GM23338 (cell line): ENCODE results near the gene DUSP8.

Source experiments
- CREB1 ChIP-seq: fragments of 250-450 bp; sonication (Bioruptor Pico); IDR thresholded peaks from 2 replicates; pipeline ENCODE4 v1.5.0; 2020; ENCODE audit warnings: low read depth, mild to moderate bottlenecking, moderate library complexity
- EZH2 ChIP-seq: fragments of 200-600 bp; sonication (generic); IDR thresholded peaks from one replicate; pipeline ENCODE4 v1.8.0; 2017; ENCODE audit warnings: antibody characterized with exemption, mild to moderate bottlenecking, low read depth; ENCODE audit not compliant: unreplicated experiment
- EZH2phosphoT487 ChIP-seq: fragments of 200-600 bp; sonication (generic); IDR thresholded peaks from one replicate; pipeline ENCODE4 v1.8.1; 2018; ENCODE audit warnings: antibody characterized with exemption; ENCODE audit not compliant: unreplicated experiment
- TF ChIP-seq, protein P1 (sequence below), 2 experiments: fragments of 200-600 bp in 1 of 2; sonication (generic) in 1 of 2; conservative IDR thresholded peaks; 2 replicates each; pipeline versions ENCODE4 v1.5.1 to v1.6.1; 2016 to 2017; ENCODE audit warnings: antibody characterized with exemption in 2 of 2, low read depth in 2 of 2, mild to moderate bottlenecking in 2 of 2, moderate library complexity in 1 of 2

DNA sequence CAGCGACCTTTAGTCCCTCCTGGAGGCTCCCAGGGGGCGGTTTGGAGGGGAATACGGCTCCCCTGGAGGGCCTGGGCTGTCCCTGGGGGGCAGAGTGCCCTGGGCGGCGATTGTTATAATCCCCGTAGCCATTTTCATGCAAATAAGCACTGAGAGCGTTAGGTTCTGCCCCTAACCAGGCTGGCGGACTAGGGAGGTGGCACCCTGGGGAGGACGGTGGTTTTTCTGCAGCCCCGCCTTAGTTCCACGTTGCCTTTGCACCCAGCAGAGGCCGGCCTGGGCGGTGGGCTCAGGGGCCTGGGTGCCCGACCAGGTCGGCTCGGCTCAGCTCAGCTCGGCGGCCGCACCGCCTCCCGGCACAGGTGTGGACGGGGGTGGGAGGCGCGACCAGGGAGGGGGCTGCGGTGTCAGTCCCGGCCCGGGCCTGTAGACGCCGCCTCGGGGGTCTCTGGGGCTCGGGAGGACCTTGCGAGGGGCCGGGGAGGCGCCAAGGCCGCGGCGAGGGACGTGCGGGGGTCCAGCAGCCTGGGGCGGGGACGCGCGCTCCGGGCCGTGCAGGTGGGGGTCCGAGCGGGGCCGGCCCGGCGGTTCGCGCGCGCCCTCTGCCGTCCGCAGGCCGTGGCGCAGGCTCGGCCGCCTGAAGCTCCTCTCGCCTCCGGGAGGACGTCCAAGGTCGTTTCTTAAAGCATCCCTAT, 2.3 kb upstream of the DUSP8 start:
- TF ChIP-seq, protein P1, sequence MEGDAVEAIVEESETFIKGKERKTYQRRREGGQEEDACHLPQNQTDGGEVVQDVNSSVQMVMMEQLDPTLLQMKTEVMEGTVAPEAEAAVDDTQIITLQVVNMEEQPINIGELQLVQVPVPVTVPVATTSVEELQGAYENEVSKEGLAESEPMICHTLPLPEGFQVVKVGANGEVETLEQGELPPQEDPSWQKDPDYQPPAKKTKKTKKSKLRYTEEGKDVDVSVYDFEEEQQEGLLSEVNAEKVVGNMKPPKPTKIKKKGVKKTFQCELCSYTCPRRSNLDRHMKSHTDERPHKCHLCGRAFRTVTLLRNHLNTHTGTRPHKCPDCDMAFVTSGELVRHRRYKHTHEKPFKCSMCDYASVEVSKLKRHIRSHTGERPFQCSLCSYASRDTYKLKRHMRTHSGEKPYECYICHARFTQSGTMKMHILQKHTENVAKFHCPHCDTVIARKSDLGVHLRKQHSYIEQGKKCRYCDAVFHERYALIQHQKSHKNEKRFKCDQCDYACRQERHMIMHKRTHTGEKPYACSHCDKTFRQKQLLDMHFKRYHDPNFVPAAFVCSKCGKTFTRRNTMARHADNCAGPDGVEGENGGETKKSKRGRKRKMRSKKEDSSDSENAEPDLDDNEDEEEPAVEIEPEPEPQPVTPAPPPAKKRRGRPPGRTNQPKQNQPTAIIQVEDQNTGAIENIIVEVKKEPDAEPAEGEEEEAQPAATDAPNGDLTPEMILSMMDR (conservative IDR thresholded peaks at IDR 0.05; ENCODE audit: low read depth in 2 of 2): peak; percentile 54 to 79
- TF ChIP-seq EZH2 (no peak), CREB1 (CRISPR knock-in tag) (no peak), EZH2phosphoT487 (no peak)
